ENCODE results near the gene STYX.

GRCh38 chr14:52783206-52783605 lies 53.2 kb downstream of the STYX start:
- no peak for TF ChIP-seq SUZ12 (IDR thresholded peaks at IDR 0.05; ENCODE audit: extremely low read depth, insufficient read depth, insufficient read length)
- no peak for TF ChIP-seq ZNF274 (IDR thresholded peaks at IDR 0.05; ENCODE audit: low read depth, low read length)

Measured in NT2/D1 (cell line).